H9 (cell line): Measurements from ENCODE around the gene EEF2K. TPM values are rescaled to one million over a fixed set of nuclear protein-coding genes. Genes with fewer than 3 reads are reported as not detected.

Experiments used
- DNase-seq: peaks from one replicate; pipeline ENCODE4 v3.0.0-alpha.2; 2017
- H2AFZ ChIP-seq: one replicate; pipeline ENCODE4 v1.6.1; 2013; ENCODE audit warnings: mild to moderate bottlenecking, low read length, control low read depth, moderate library complexity
- H2AK5ac ChIP-seq: 2 replicates; pipeline ENCODE4 v1.6.1; 2013; ENCODE audit warnings: low read length, control low read depth, mixed read lengths; ENCODE audit not compliant: insufficient read length
- H2BK120ac ChIP-seq: one replicate; pipeline ENCODE4 v1.6.1; 2013; ENCODE audit warnings: low read depth, mild to moderate bottlenecking, low read length, control low read depth, inconsistent platforms; ENCODE audit not compliant: poor library complexity, severe bottlenecking
- H2BK12ac ChIP-seq: 2 replicates; pipeline ENCODE4 v1.6.1; 2013; ENCODE audit warnings: low read length, control low read depth, mixed read lengths, low read depth; ENCODE audit not compliant: insufficient read length
- H2BK15ac ChIP-seq: 2 replicates; pipeline ENCODE4 v1.6.1; 2013; ENCODE audit warnings: low read depth, low read length, control low read depth
- H2BK20ac ChIP-seq: one replicate; pipeline ENCODE4 v1.6.1; 2013; ENCODE audit warnings: low read depth, mild to moderate bottlenecking, low read length, control low read depth, inconsistent platforms; ENCODE audit not compliant: poor library complexity, severe bottlenecking
- H2BK5ac ChIP-seq: 2 replicates; pipeline ENCODE4 v1.6.1; 2013; ENCODE audit warnings: low read length, control low read depth, mixed read lengths; ENCODE audit not compliant: insufficient read length
- H3K14ac ChIP-seq: 2 replicates; pipeline ENCODE4 v1.6.1; 2013; ENCODE audit warnings: low read length, control low read depth; ENCODE audit not compliant: insufficient read depth
- H3K18ac ChIP-seq: 2 replicates; pipeline ENCODE4 v1.6.1; 2013; ENCODE audit warnings: low read depth, mild to moderate bottlenecking, mixed read lengths, low read length, control low read depth; ENCODE audit not compliant: insufficient read length
- H3K23ac ChIP-seq: 2 replicates; pipeline ENCODE4 v1.6.1; 2013; ENCODE audit warnings: low read length, control low read depth, mixed read lengths, low read depth; ENCODE audit not compliant: insufficient read length
- H3K23me2 ChIP-seq: 2 replicates; pipeline ENCODE4 v1.6.1; 2013; ENCODE audit warnings: low read depth, mild to moderate bottlenecking, mixed read lengths, low read length, control low read depth; ENCODE audit not compliant: insufficient read length, poor library complexity, severe bottlenecking
- H3K27ac ChIP-seq: 2 replicates; pipeline ENCODE4 v1.5.1; 2013; ENCODE audit warnings: low read length, control low read depth, mixed read lengths, low read depth; ENCODE audit not compliant: insufficient read length
- H3K27me3 ChIP-seq: 2 replicates; pipeline ENCODE4 v1.6.1; 2013; ENCODE audit warnings: low read length, control low read depth, inconsistent platforms; ENCODE audit not compliant: insufficient read depth
- H3K4ac ChIP-seq: 2 replicates; pipeline ENCODE4 v1.6.1; 2013; ENCODE audit warnings: low read depth, mild to moderate bottlenecking, control low read depth, inconsistent platforms, low read length, moderate library complexity
- H3K4me1 ChIP-seq: 2 replicates; pipeline ENCODE4 v1.6.1; 2013; ENCODE audit warnings: low read length, control low read depth, inconsistent platforms; ENCODE audit not compliant: insufficient read depth
- H3K4me2 ChIP-seq: 2 replicates; pipeline ENCODE4 v1.6.1; 2013; ENCODE audit warnings: low read length, control low read depth, mixed read lengths; ENCODE audit not compliant: insufficient read length, insufficient read depth
- H3K56ac ChIP-seq: 2 replicates; pipeline ENCODE4 v1.6.1; 2013; ENCODE audit warnings: low read depth, mild to moderate bottlenecking, mixed read lengths, low read length, control low read depth; ENCODE audit not compliant: insufficient read length
- H3K79me1 ChIP-seq: 2 replicates; pipeline ENCODE4 v1.6.1; 2013; ENCODE audit warnings: low read depth, mild to moderate bottlenecking, moderate library complexity, low read length, control low read depth, inconsistent platforms; ENCODE audit not compliant: insufficient read depth, poor library complexity, severe bottlenecking
- H3K79me2 ChIP-seq: 2 replicates; pipeline ENCODE4 v1.6.1; 2013; ENCODE audit warnings: low read length, control low read depth, inconsistent platforms; ENCODE audit not compliant: insufficient read depth
- H3K9ac ChIP-seq: 2 replicates; pipeline ENCODE4 v1.6.1; 2013; ENCODE audit warnings: low read length, control low read depth, mixed read lengths; ENCODE audit not compliant: insufficient read length; ENCODE audit errors: extremely low read depth
- H3K9me3 ChIP-seq: one replicate; pipeline ENCODE4 v1.6.1; 2013; ENCODE audit warnings: low read depth, low read length, inconsistent platforms; ENCODE audit not compliant: control insufficient read depth
- H3T11ph ChIP-seq: one replicate; pipeline ENCODE4 v1.6.1; 2013; ENCODE audit warnings: mild to moderate bottlenecking, low read length, control low read depth, inconsistent platforms
- H4K20me1 ChIP-seq: one replicate; pipeline ENCODE4 v1.6.1; 2013; ENCODE audit not compliant: control insufficient read depth, insufficient read length, insufficient read depth
- H4K5ac ChIP-seq: 2 replicates; pipeline ENCODE4 v1.6.1; 2013; ENCODE audit warnings: low read depth, mild to moderate bottlenecking, mixed read lengths, low read length, control low read depth; ENCODE audit not compliant: insufficient read length
- H4K8ac ChIP-seq: replicated peaks from 2 replicates; pipeline ENCODE4 v1.6.1; 2013; ENCODE audit warnings: low read length, control low read depth, mixed read lengths, low read depth; ENCODE audit not compliant: insufficient read length
- H4K91ac ChIP-seq: 2 replicates; pipeline ENCODE4 v1.6.1; 2013; ENCODE audit warnings: low read depth, mild to moderate bottlenecking, moderate library complexity, mixed read lengths, low read length, control low read depth; ENCODE audit not compliant: insufficient read length
- H3K27ac Mint-ChIP-seq, 3 experiments: 2 replicates in 2 of 3; 3 replicates in 1 of 3; pipeline ENCODE4 v1.8.0; 2020 to 2021; ENCODE audit warnings: mixed read lengths in 3 of 3, mild to moderate bottlenecking in 1 of 3, moderate library complexity in 1 of 3
- H3K27me3 Mint-ChIP-seq: 2 replicates; pipeline ENCODE4 v1.8.0; 2021; ENCODE audit warnings: low read depth, mild to moderate bottlenecking, moderate library complexity, mixed read lengths
- H3K36me3 Mint-ChIP-seq, 3 experiments: 2 replicates in 2 of 3; 3 replicates in 1 of 3; pipeline ENCODE4 v1.8.0; 2020 to 2021; ENCODE audit warnings: low read depth in 3 of 3, mixed read lengths in 3 of 3; ENCODE audit not compliant: insufficient read depth in 1 of 3
- H3K4me1 Mint-ChIP-seq, 2 experiments: 2 replicates each; pipeline ENCODE4 v1.8.0; 2020; ENCODE audit warnings: mixed read lengths in 2 of 2
- H3K4me3 Mint-ChIP-seq, 2 experiments: 2 replicates in 1 of 2; 3 replicates in 1 of 2; pipeline ENCODE4 v1.8.0; 2020 to 2021; ENCODE audit warnings: mild to moderate bottlenecking in 2 of 2, mixed read lengths in 2 of 2, moderate library complexity in 1 of 2
- H3K9me3 Mint-ChIP-seq, 2 experiments: 2 replicates in 1 of 2; 3 replicates in 1 of 2; pipeline ENCODE4 v1.8.0; 2020; ENCODE audit warnings: mild to moderate bottlenecking in 2 of 2, mixed read lengths in 2 of 2, moderate library complexity in 1 of 2
- WGBS: extraction: QIAGEN DNeasy Blood & Tissue Kit; methylation state at CpG from one replicate; pipeline ENCODE4 v1.1.7; 2013; ENCODE audit warnings: missing lambda C conversion rate, low lambda C conversion rate, mixed read lengths; ENCODE audit not compliant: insufficient read length; ENCODE audit errors: extremely low coverage; 5-methylcytosine and 5-hydroxymethylcytosine counted together
- total RNA-seq: library from RNA; stranded (reverse); gene quantifications from 2 replicates; pipeline ENCODE4 v1.2.1, GENCODE V29; 2021
- TF ChIP-seq, protein P1 (sequence below): fragments of 200-600 bp; sonication (generic); conservative IDR thresholded peaks from 3 replicates; pipeline ENCODE4 v1.8.0; 2021; ENCODE audit warnings: antibody characterized with exemption, mild to moderate bottlenecking

EEF2K gene
- total RNA-seq, 1 experiment from 2014 or later, result 20.7 TPM

DNA sequence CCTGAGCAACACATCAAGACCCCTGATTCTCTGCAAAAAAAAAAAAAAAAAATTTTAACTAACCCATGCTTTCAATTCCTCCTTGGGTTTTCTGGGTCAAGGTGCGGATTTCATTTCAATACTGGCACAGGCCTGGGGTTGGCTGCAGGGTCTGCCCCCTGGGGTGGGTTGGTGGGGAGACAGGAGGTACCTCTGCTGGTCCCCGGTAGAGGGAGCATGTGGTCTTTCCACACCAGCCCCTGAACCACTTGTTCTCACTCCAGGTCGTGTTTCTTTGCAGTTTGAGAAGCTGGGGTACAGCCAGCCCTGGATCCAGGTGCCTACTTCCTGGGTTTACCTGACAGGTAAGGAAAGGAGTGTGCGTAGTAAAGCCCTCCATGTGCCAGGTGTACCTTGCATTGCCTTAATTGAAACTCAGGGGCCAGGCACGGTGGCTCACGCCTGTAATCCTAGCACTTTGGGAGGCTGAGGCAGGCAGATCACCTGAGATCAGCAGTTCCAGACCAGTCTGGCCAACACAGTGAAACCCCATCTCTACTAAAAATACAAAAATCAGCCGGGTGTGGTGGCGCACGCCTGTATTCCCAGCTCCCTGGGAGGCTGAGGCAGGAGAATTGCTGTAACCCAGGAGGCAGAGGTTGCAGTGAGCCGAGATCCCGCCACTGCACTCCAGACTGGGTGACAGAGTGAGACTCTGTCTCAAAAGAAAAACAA is 22.0 kb upstream of the EEF2K start:
- Histone ChIP-seq H3K23me2 (no peaks in the 10 kb centered on the region), H4K20me1 (no peaks in the 10 kb centered on the region), H3K23ac (no peak overlapping the region), H3K4ac (no peak overlapping the region), H2BK12ac (no peak overlapping the region), H4K91ac (no peak overlapping the region), H2BK120ac (no peak overlapping the region), H3K9ac (no peak overlapping the region), H4K5ac (no peak overlapping the region), H2BK15ac (no peak overlapping the region), H3T11ph (no peak overlapping the region), H3K79me1 (no peaks in the 10 kb centered on the region), H2BK5ac (no peak overlapping the region), H3K14ac (no peak overlapping the region), H3K4me2 (no peak overlapping the region), H3K9me3 (no peaks in the 10 kb centered on the region), H2AFZ (no peak overlapping the region), H3K4me1 (no peaks in the 10 kb centered on the region), H2AK5ac (no peak overlapping the region), H3K18ac (no peak overlapping the region), H3K27me3 (no peaks in the 10 kb centered on the region), H3K79me2 (no peaks in the 10 kb centered on the region), H3K56ac (no peak overlapping the region), H4K8ac (no peak overlapping the region), H2BK20ac (no peak overlapping the region), H3K27ac (no peak overlapping the region)
- TF ChIP-seq, protein P1, sequence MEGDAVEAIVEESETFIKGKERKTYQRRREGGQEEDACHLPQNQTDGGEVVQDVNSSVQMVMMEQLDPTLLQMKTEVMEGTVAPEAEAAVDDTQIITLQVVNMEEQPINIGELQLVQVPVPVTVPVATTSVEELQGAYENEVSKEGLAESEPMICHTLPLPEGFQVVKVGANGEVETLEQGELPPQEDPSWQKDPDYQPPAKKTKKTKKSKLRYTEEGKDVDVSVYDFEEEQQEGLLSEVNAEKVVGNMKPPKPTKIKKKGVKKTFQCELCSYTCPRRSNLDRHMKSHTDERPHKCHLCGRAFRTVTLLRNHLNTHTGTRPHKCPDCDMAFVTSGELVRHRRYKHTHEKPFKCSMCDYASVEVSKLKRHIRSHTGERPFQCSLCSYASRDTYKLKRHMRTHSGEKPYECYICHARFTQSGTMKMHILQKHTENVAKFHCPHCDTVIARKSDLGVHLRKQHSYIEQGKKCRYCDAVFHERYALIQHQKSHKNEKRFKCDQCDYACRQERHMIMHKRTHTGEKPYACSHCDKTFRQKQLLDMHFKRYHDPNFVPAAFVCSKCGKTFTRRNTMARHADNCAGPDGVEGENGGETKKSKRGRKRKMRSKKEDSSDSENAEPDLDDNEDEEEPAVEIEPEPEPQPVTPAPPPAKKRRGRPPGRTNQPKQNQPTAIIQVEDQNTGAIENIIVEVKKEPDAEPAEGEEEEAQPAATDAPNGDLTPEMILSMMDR, result peak; percentile 60
- H3K27me3 Mint-ChIP-seq, result peaks cover 10% of the 10 kb centered on the region
- peak; percentile 61 for DNase-seq
- H3K36me3 Mint-ChIP-seq, result no peaks in the 10 kb centered on the region
- H3K9me3 Mint-ChIP-seq, result no peaks in the 10 kb centered on the region
- no peak overlapping the region for H3K4me3 Mint-ChIP-seq
- peaks cover 10 to 16% of the 10 kb centered on the region in 2 experiments for H3K4me1 Mint-ChIP-seq
- no peak overlapping the region for H3K27ac Mint-ChIP-seq
- no CpG with 5 or more reads among the region's 11 CpGs for WGBS
